Pancreas (tissue), 10 donors: ENCODE measurements around the gene MYDGF. TPM values are rescaled to one million over a fixed set of nuclear protein-coding genes. Genes with fewer than 3 reads are reported as not detected.

Experiments used
- ATAC-seq, 4 donors: fragments of 200-7000 bp; cut with Tn5 transposase; one replicate each; pipeline versions ENCODE4 v1.8.0 to v1.9.1; 2020; ENCODE audit warnings: mild to moderate bottlenecking in 4 of 4, moderate library complexity in 4 of 4
- DNase-seq, 6 donors: peaks; one replicate each; pipeline ENCODE4 v3.0.0-alpha.2; 2020
- FAIRE-seq: peaks from 2 replicates; lab custom pipeline; 2012; peaks lifted over from hg19 to GRCh38; lab: Jason Lieb, UNC
- H3K27ac ChIP-seq, 4 donors: fragments of 200-600 bp; sonication (generic); 1 replicate in 3 of 4; 2 replicates in 1 of 4; pipeline versions ENCODE4 v1.5.0 to v1.8.0; 2020
- H3K27me3 ChIP-seq, 4 donors: fragments of 200-600 bp; one replicate each; pipeline ENCODE4 v1.8.0; 2021
- H3K36me3 ChIP-seq, 3 donors: fragments of 200-600 bp; sonication (generic) in 1 of 3; one replicate each; pipeline versions ENCODE4 v1.5.0 to v1.8.0; 2020 to 2021
- H3K4me1 ChIP-seq, 3 donors: fragments of 200-600 bp; one replicate each; pipeline ENCODE4 v1.8.0; 2021
- H3K4me3 ChIP-seq, 4 donors: fragments of 200-600 bp; sonication (generic) in 2 of 4; one replicate each; pipeline versions ENCODE4 v1.5.0 to v1.8.0; 2020 to 2021
- H3K9me3 ChIP-seq, 4 donors: fragments of 200-600 bp; one replicate each; pipeline ENCODE4 v1.8.0; 2021
- WGBS, 2 donors: extraction: QIAGEN DNeasy Blood & Tissue Kit; methylation state at CpG; one replicate each; pipeline ENCODE4 v1.1.7; 2013; 5-methylcytosine and 5-hydroxymethylcytosine counted together
- intact Hi-C, 3 donors: fragments of 100-400 bp; cut with DNase I; formaldehyde crosslinking; loops; one replicate each; pipeline versions ENCODE4 v1.11.1 to v1.14.2; 2022
- polyA plus RNA-seq, 2 donors: library from polyadenylated mRNA; stranded (reverse); fragments of 200-250 nt; gene quantifications; one replicate each; pipeline ENCODE4 v1.2.3, GENCODE V29; 2013
- total RNA-seq, 6 donors: library from RNA; stranded (reverse); fragmentation: NEBNext Ultra II Directional in 4 of 6; extraction: Animal tissue kit (Norgen Biotek cat#: 25700) in 4 of 6; gene quantifications; one replicate each; pipeline versions ENCODE4 v1.2.1 to v1.2.4, GENCODE V29; 2021 to 2023
- TF ChIP-seq, protein P1 (sequence below), 4 donors: fragments of 200-600 bp; sonication (generic) in 3 of 4; IDR thresholded peaks; one replicate each; pipeline versions ENCODE4 v1.5.0 to v1.8.0; 2021; ENCODE audit warnings: antibody characterized with exemption in 4 of 4
- donor health status: healthy with polysubstance abuse.
- donor health status: DM: no; HTN: no; CAD: no; lungs with moderate emphysema.
- donor health status: DM: no; HTN: no; CAD: no.
- donor health status: control.
- donor health status: control.
- donor health status: Bipolar disorder and iron deficiency.
- donor health status: DM: yes; HTN: yes; CAD: no.
- donor health status: DM: no; HTN: no; CAD: no.
- donor health status: DM: no; HTN: no; CAD: no.
- donor health status: DM: yes; HTN: yes; CAD: no.

The MYDGF gene
- total and polyA plus RNA-seq, 8 donors, result 50.3 to 102 (median 66.4) TPM

DNA sequence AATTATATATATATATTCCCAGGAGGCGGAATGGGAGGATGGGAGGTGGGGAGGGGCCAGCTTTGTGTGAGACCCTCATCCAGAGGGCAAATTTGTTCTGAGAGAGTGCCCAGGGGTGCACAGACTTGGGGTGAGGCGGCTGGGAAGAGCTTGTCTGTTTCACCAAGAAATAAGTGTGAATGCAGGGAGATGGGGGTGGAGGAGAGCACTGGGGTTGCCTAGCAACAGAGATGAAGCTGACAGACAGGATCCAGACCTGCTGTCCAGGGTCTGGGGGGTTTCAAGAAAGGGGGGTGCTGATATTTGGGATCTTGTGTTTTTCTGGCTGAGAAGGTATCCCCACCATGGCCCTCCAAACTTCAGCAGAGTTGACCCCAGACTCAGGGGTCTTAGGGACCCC, 49.5 kb downstream of the MYDGF start:
- FAIRE-seq (no peak), DNase-seq (no peak), ATAC-seq (no peak)
- Histone ChIP-seq H3K36me3 (no peaks in the 10 kb centered on the region), H3K27me3 (no peaks in the 10 kb centered on the region), H3K27ac (no peak overlapping the region), H3K9me3 (no peaks in the 10 kb centered on the region), H3K4me3 (no peak overlapping the region), H3K4me1 (no peaks in the 10 kb centered on the region)
- intact Hi-C loops, result no loop called here
- TF ChIP-seq, protein P1, sequence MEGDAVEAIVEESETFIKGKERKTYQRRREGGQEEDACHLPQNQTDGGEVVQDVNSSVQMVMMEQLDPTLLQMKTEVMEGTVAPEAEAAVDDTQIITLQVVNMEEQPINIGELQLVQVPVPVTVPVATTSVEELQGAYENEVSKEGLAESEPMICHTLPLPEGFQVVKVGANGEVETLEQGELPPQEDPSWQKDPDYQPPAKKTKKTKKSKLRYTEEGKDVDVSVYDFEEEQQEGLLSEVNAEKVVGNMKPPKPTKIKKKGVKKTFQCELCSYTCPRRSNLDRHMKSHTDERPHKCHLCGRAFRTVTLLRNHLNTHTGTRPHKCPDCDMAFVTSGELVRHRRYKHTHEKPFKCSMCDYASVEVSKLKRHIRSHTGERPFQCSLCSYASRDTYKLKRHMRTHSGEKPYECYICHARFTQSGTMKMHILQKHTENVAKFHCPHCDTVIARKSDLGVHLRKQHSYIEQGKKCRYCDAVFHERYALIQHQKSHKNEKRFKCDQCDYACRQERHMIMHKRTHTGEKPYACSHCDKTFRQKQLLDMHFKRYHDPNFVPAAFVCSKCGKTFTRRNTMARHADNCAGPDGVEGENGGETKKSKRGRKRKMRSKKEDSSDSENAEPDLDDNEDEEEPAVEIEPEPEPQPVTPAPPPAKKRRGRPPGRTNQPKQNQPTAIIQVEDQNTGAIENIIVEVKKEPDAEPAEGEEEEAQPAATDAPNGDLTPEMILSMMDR (IDR thresholded peaks at IDR 0.05), result no peak
- WGBS, 2 donors, result 46 to 69% methylated on average over 2 of the region's 2 CpGs

DNA sequence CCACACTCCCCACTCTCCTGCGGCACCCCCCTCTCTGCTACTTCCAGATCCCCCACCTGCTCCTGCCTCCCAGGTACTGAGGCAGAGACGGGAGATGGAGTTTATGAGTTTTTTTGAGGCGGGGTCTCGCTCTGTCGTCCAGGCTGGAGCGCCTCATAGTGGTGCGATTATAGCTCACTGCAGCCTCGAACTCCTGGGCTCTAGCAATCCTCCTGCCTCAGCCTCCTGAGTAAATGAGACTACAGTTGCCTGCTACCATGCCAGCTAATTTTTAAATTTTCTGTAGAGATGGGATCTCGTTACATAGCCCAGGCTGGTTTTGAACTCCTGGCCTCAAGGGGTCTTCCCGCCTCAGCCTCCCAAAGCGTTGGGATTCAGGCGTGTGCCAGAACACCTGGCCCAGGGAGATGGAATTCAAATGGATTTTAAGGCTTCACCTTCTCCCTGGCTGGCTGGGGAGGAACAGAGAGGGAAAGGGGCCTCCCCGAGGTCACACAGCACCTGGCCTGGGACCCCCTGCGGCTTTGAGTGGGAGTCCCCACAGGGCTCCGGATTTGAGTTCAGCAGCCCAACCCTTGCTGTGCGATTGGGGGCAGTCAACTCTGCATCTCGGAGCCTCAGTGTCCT, 50.4 kb downstream of the MYDGF start:
- Histone ChIP-seq H3K27ac (no peak overlapping the region), H3K36me3 (no peaks in the 10 kb centered on the region), H3K4me1 (no peaks in the 10 kb centered on the region), H3K4me3 (no peak overlapping the region), H3K27me3 (no peaks in the 10 kb centered on the region), H3K9me3 (no peaks in the 10 kb centered on the region)
- intact Hi-C loops, result no loop called here
- TF ChIP-seq, protein P1 (IDR thresholded peaks at IDR 0.05), result no peak
- FAIRE-seq (no peak), ATAC-seq (no peak), DNase-seq (no peak)
- 53 to 64% methylated on average over 17 of the region's 17 CpGs for WGBS, 2 donors

DNA sequence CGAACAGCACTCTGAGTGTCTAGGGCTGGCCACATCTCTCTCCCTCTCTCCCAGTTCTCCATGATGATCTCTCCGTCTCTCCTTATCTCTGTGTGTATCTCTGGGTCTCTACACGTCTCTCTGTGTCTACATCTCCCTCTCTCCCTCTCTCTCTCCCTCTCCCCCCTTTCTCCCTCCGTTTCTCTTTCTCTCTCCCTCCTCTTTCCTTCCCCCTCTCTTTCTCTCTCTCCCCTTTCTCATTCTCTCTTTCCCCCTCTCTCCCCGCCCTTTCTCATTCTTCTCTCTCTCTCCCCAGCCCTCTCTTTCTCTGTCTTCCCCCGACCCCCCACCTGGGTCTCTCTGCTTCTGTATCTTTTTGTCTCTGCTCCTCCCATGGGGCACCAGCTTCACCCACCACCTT, 52.1 kb downstream of the MYDGF start:
- no peaks in the 10 kb centered on the region for H3K27me3 ChIP-seq
- FAIRE-seq (no peak), ATAC-seq (no peak), DNase-seq (no peak)
- intact Hi-C loops, result no loop called here
- WGBS, 2 donors, result 43 to 46% methylated on average over 6 of the region's 6 CpGs
- TF ChIP-seq, protein P1 (IDR thresholded peaks at IDR 0.05), result no peak
- H3K4me3 ChIP-seq, result no peak overlapping the region
- no peaks in the 10 kb centered on the region for H3K4me1 ChIP-seq
- H3K27ac ChIP-seq, result no peak overlapping the region
- H3K9me3 ChIP-seq, result no peaks in the 10 kb centered on the region
- no peaks in the 10 kb centered on the region for H3K36me3 ChIP-seq

DNA sequence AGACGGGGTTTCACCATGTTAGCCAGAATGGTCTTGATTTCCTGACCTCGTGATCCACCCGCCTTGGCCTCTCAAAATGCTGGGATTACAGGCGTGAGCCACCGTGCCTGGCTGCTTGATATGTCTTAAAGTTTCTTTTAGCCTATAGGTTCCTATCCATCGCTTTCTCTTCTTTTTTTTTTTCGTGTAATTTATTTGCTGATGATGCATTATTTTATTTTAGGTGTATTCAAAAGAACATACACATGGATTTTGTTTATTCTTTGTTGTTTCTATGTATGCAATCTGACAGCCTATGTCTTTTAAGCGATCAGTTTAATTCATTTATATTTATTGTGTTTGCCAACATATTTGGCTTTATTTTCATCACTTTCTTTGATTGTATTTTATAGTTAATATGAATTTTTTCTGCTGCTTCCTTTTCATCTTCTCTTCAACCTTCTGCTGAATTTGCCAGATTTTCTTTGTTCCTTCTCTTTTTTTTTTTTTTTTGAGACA, 56.8 kb downstream of the MYDGF start:
- WGBS, 2 donors, result 88 to 90% methylated on average over 8 of the region's 8 CpGs
- TF ChIP-seq, protein P1 (IDR thresholded peaks at IDR 0.05), result no peak
- Histone ChIP-seq H3K27me3 (no peaks in the 10 kb centered on the region), H3K4me1 (peaks cover 0 to 4% (median 0%) of the 10 kb centered on the region in 3 donors), H3K4me3 (no peak overlapping the region), H3K27ac (no peak overlapping the region), H3K9me3 (no peaks in the 10 kb centered on the region), H3K36me3 (no peaks in the 10 kb centered on the region)
- intact Hi-C loops, result no loop called here
- FAIRE-seq (no peak), DNase-seq (no peak), ATAC-seq (no peak)

DNA sequence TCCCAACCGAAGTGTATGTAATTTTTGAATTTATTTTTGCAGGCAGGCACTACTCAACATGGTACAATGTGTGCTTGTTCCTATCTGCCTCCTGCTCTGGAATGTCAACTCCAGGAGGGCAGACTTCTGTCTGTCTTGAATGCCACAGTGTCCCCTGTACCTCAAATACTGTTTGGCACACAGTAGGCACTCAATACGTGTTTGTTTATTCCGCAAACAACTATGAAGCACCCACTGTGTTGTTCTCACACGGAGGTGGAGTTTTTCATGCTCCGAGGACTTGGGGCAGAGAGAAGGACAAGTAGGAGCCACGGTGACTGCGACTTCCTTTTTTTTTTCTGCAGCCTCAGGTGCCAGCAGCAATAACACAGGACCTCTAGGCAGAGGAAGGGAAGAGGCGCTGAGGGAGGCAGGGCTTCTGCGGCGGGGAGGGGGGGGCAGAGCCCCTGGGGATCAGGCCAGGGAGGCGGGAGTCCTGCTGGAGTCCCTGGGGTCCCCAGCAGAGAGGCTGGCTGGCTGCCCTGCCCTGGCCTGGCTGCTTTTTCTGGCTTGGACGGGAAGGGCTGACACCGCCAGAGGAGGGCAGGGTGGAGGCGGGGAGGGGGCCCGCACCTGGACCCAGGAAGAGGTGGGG, 60.1 kb downstream of the MYDGF start:
- WGBS, 2 donors, result 15 to 19% methylated on average over 12 to 15 of the region's 15 CpGs
- intact Hi-C loops, result no loop called here
- Histone ChIP-seq H3K4me1 (peaks cover 0 to 8% (median 5%) of the 10 kb centered on the region in 3 donors), H3K36me3 (no peaks in the 10 kb centered on the region), H3K9me3 (no peaks in the 10 kb centered on the region), H3K27me3 (no peaks in the 10 kb centered on the region), H3K4me3 (no peak overlapping the region), H3K27ac (peak overlapping the region in 1 of 4 donors; percentile 28)
- FAIRE-seq, result no peak
- ATAC-seq, result peak in 3 of 4 donors; percentile 48 to 69 (median 65)
- TF ChIP-seq, protein P1 (IDR thresholded peaks at IDR 0.05), result no peak
- DNase-seq, result peak in 4 of 6 donors; percentile 24 to 78 (median 32)
